Brain microvascular endothelial cell (primary cell): ENCODE data around the gene GPRIN1.

Experiments used
- DNase-seq: peaks from one replicate; pipeline ENCODE4 v3.0.0-alpha.2; 2020
- H3K27ac ChIP-seq: fragments of 250-450 bp; sonication (Bioruptor Pico); 2 replicates; pipeline ENCODE4 v1.5.1; 2020; ENCODE audit warnings: mild to moderate bottlenecking, moderate library complexity
- H3K27me3 ChIP-seq: fragments of 250-450 bp; sonication (Bioruptor Pico); replicated peaks from 2 replicates; pipeline ENCODE4 v1.5.1; 2020; ENCODE audit warnings: mild to moderate bottlenecking
- H3K36me3 ChIP-seq: fragments of 250-450 bp; sonication (Bioruptor Pico); replicated peaks from 2 replicates; pipeline ENCODE4 v1.5.1; 2020; ENCODE audit warnings: mild to moderate bottlenecking
- H3K4me3 ChIP-seq: 2 replicates; pipeline ENCODE4 v1.5.1; 2011; ENCODE audit warnings: low read depth, mild to moderate bottlenecking, control low read depth, low read length, moderate library complexity
- in situ Hi-C: cut with HindIII; loops from 2 replicates; pipeline ENCODE4 v1.10.0; 2017; ENCODE audit warnings: low sequenced_read_pairs, low pct_ligation_motif_present
- TF ChIP-seq, protein P1 (sequence below): IDR thresholded peaks from 2 replicates; pipeline ENCODE4 v1.5.1; 2011; ENCODE audit warnings: low read depth, mild to moderate bottlenecking, moderate library complexity, low read length, control low read depth, inconsistent platforms; ENCODE audit errors: missing control alignments

The GPRIN1 gene

DNA sequence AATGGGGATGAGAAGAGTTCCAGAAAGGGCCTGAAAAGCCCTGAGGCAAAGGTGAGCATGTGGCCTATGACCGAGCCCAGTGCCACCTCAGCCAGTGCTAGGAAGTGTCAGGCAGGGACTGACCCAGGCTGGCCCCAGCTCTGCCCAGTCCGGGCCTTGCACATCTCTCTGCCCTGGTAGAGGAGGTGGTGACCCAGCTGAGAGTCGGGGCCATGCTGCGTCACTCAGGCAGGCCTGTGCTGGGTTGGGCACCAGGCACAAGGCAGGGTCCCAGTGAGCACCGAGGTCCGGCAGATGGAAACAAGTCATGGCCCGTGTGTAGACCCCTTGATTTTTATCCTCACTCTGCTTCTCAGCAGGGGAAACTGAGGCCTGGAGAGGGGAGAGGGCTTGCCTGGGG lies 60.1 kb downstream of the GPRIN1 start:
- no peak overlapping the region for H3K4me3 ChIP-seq
- H3K36me3 ChIP-seq, result no peaks in the 10 kb centered on the region
- in situ Hi-C loops, result no loop called here
- H3K27ac ChIP-seq, result no peak overlapping the region
- no peak for DNase-seq
- no peaks in the 10 kb centered on the region for H3K27me3 ChIP-seq
- TF ChIP-seq, protein P1, sequence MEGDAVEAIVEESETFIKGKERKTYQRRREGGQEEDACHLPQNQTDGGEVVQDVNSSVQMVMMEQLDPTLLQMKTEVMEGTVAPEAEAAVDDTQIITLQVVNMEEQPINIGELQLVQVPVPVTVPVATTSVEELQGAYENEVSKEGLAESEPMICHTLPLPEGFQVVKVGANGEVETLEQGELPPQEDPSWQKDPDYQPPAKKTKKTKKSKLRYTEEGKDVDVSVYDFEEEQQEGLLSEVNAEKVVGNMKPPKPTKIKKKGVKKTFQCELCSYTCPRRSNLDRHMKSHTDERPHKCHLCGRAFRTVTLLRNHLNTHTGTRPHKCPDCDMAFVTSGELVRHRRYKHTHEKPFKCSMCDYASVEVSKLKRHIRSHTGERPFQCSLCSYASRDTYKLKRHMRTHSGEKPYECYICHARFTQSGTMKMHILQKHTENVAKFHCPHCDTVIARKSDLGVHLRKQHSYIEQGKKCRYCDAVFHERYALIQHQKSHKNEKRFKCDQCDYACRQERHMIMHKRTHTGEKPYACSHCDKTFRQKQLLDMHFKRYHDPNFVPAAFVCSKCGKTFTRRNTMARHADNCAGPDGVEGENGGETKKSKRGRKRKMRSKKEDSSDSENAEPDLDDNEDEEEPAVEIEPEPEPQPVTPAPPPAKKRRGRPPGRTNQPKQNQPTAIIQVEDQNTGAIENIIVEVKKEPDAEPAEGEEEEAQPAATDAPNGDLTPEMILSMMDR, result no peak

DNA sequence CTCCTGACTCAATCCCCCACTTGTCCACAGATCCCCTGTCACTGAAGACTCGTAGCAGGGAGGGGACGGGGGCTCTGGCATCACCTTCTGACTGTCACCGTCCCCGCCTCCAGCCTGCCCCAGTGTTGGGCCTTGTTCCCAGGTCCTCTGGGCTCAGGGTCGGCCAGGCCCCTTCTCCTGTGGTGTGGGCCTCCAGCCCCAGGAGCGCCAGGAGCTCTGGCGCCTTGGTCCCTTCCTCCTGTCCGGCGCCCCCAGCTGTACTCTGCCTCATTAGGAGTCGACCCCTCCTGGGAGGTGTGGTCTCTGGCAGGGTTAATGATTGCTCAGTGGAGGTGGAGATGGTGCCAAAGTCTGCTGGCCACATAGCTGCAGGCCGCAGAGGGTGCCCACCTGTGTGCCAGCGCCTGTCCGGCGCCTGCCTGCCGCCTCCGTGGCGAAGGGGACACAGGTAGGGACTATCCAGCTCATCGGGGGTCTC lies 61.0 kb downstream of the GPRIN1 start, which contains the start of gene CDHR2:
Gene CDHR2, plus strand, starts transcription at position 376 of the 478 bp plus-strand sequence. CDS start 16,011 bp downstream, outside the sequence.
- TF ChIP-seq, protein P1, result no peak
- Histone ChIP-seq H3K27me3 (no peaks in the 10 kb centered on the region), H3K27ac (no peak within 1 kb of the TSS), H3K4me3 (no peak within 1 kb of the TSS), H3K36me3 (no peaks in the 10 kb centered on the region)
- DNase-seq, result no peak
- in situ Hi-C loops, result no loop called here

DNA sequence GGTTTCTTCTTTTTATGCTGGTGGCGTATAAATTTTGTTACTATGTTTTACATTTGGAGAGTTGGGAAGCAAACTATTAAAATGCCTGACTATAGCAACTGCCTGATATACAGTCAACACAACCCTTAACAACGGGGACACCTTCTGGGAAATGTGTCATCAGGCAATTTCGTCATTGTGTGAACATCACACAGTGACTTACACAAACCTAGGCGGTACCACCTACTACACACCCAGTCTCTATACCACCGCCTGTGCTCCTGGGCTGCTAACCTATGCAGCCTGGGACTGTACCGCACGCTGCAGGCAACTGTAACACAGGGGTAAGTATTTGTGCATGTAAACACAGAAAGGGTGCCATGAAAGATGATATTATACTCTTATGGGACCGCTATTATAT lies 62.2 kb downstream of the GPRIN1 start:
- H3K4me3 ChIP-seq, result no peak overlapping the region
- no peak overlapping the region for H3K27ac ChIP-seq
- in situ Hi-C loops, result no loop called here
- H3K36me3 ChIP-seq, result no peaks in the 10 kb centered on the region
- TF ChIP-seq, protein P1, result no peak
- no peak for DNase-seq
- H3K27me3 ChIP-seq, result no peaks in the 10 kb centered on the region
